HepG2 (cell line): ENCODE measurements around the gene LAMTOR1. TPM values are rescaled to one million over a fixed set of nuclear protein-coding genes. Genes with fewer than 3 reads are reported as not detected.

Experiments used
- ATAC-seq: fragments of 200-7000 bp; cut with Tn5 transposase; 3 replicates; pipeline ENCODE4 v1.9.1; 2020; ENCODE audit warnings: mild to moderate bottlenecking, moderate library complexity
- BruUV-seq: library from RNA; stranded (reverse); fragments of 400-500 nt; replicated peaks from 2 replicates; lab custom pipeline; 2021; lab: Mats Ljungman, UMichigan
- CTCF ChIA-PET: fragments of 300-600 bp; formaldehyde crosslinking; extraction: SDS; loops from one replicate; lab custom pipeline; 2021; ENCODE audit warnings: low total read pairs, inconsistent platforms, low intra/inter-chr PET ratio; lab: Yijun Ruan, JAX
- POLR2A ChIA-PET: fragments of 350-600 bp; sonication (Branson Sonifier 250); formaldehyde crosslinking; loops from one replicate; lab custom pipeline; 2020; ENCODE audit warnings: antibody characterized with exemption, inconsistent platforms; lab: Yijun Ruan, JAX
- DNase-seq: peaks from one replicate; pipeline ENCODE4 v3.0.0-alpha.2; 2015; ENCODE audit warnings: low spot score
- FAIRE-seq: peaks from 3 replicates; lab custom pipeline; 2011; peaks lifted over from hg19 to GRCh38; lab: Jason Lieb, UNC
- H2AFZ ChIP-seq: one replicate; pipeline ENCODE4 v1.6.1; 2011; ENCODE audit warnings: low read length, inconsistent platforms
- H3K27ac ChIP-seq: fragments of 300-600 bp; 3 replicates; pipeline ENCODE4 v1.8.0; 2011; ENCODE audit warnings: mixed run types, mild to moderate bottlenecking, mixed read lengths, low read length, inconsistent platforms; ENCODE audit not compliant: insufficient read depth; ENCODE audit errors: extremely low read length
- H3K27me3 ChIP-seq, 2 experiments: fragments of 200-600 bp in 1 of 2; 2 replicates in 1 of 2; 3 replicates in 1 of 2; pipeline versions ENCODE4 v1.6.0 to v1.8.0; 2011; ENCODE audit warnings: low read length in 2 of 2, mild to moderate bottlenecking in 2 of 2, moderate library complexity in 2 of 2, inconsistent platforms in 1 of 2; ENCODE audit not compliant: insufficient read depth in 2 of 2, control insufficient read depth in 1 of 2
- H3K36me3 ChIP-seq, 2 experiments: fragments of 200-600 bp in 1 of 2; replicated peaks in 1 of 2; 2 replicates in 1 of 2; 3 replicates in 1 of 2; pipeline versions ENCODE4 v1.5.1 to v1.8.0; 2011; ENCODE audit warnings: low read length in 2 of 2, inconsistent platforms in 1 of 2; ENCODE audit not compliant: insufficient read depth in 2 of 2, control insufficient read depth in 1 of 2
- H3K4me1 ChIP-seq: 2 replicates; pipeline ENCODE4 v1.5.1; 2012; ENCODE audit warnings: low read length, inconsistent platforms; ENCODE audit not compliant: insufficient read depth
- H3K4me2 ChIP-seq: 2 replicates; pipeline ENCODE4 v1.6.0; 2011; ENCODE audit warnings: low read depth, low read length, inconsistent platforms
- H3K4me3 ChIP-seq, 3 experiments: fragments of 200-600 bp in 1 of 3; sonication (generic), shearing (Covaris generic) in 1 of 3; replicated peaks in 1 of 3; 2 replicates each; pipeline ENCODE4 v1.5.1; 2011 to 2016; ENCODE audit warnings: low read length in 3 of 3, inconsistent platforms in 2 of 3, low read depth in 2 of 3, mild to moderate bottlenecking in 2 of 3, control low read depth in 1 of 3, mixed read lengths in 1 of 3; ENCODE audit not compliant: insufficient read depth in 1 of 3
- H3K79me2 ChIP-seq: one replicate; pipeline ENCODE4 v1.6.1; 2011; ENCODE audit warnings: low read length, inconsistent platforms; ENCODE audit not compliant: insufficient read depth
- H3K9ac ChIP-seq: 2 replicates; pipeline ENCODE4 v1.6.0; 2011; ENCODE audit warnings: mild to moderate bottlenecking, low read depth, low read length, inconsistent platforms; ENCODE audit not compliant: insufficient read depth
- H3K9me3 ChIP-seq: 2 replicates; pipeline ENCODE4 v1.5.1; 2012; ENCODE audit warnings: mild to moderate bottlenecking, low read length
- H4K20me1 ChIP-seq: 2 replicates; pipeline ENCODE4 v1.6.0; 2011; ENCODE audit warnings: inconsistent platforms, mild to moderate bottlenecking, low read length, moderate library complexity; ENCODE audit not compliant: insufficient read depth
- AFF4 ChIP-seq: sonication (generic); formaldehyde crosslinking; IDR thresholded peaks from 2 replicates; pipeline ENCODE4 v1.4.0; 2020; ENCODE audit warnings: missing genetic modification reagents
- GLMP ChIP-seq: sonication (generic); formaldehyde crosslinking; IDR thresholded peaks from 2 replicates; pipeline ENCODE4 v1.9.0; 2021; ENCODE audit warnings: missing genetic modification reagents, mild to moderate bottlenecking, borderline replicate concordance
- IRF2 ChIP-seq: IDR thresholded peaks from 2 replicates; pipeline ENCODE4 v1.6.1; 2018; ENCODE audit warnings: missing genetic modification reagents, missing compliant biosample characterization
- THAP11 ChIP-seq: IDR thresholded peaks from 2 replicates; pipeline ENCODE4 v1.6.1; 2016; ENCODE audit warnings: missing biosample characterization, missing genetic modification reagents
- ZNF280B ChIP-seq: sonication (generic); formaldehyde crosslinking; IDR thresholded peaks from 2 replicates; pipeline ENCODE4 v1.5.0; 2020; ENCODE audit warnings: missing genetic modification reagents, mild to moderate bottlenecking, borderline replicate concordance
- ZNF432 ChIP-seq: sonication (generic); formaldehyde crosslinking; IDR thresholded peaks from 2 replicates; pipeline ENCODE4 v1.5.0; 2020; ENCODE audit warnings: missing genetic modification reagents, mild to moderate bottlenecking, borderline replicate concordance
- ZNF615 ChIP-seq: sonication (generic); formaldehyde crosslinking; IDR thresholded peaks from 2 replicates; pipeline ENCODE4 v1.5.0; 2020; ENCODE audit warnings: mild to moderate bottlenecking, missing genetic modification reagents, borderline replicate concordance
- ZNF782 ChIP-seq: sonication (generic); formaldehyde crosslinking; IDR thresholded peaks from 2 replicates; pipeline ENCODE4 v1.4.0; 2020; ENCODE audit warnings: missing genetic modification reagents, mild to moderate bottlenecking, borderline replicate concordance
- whole genome bisulfite sequencing: methylation state at CpG from one replicate; pipeline ENCODE4 v1.1.6; 2017; ENCODE audit warnings: low lambda C conversion rate; 5-methylcytosine and 5-hydroxymethylcytosine counted together
- in situ Hi-C: cut with HindIII; loops from 2 replicates; pipeline ENCODE4 v1.10.0; 2017; ENCODE audit warnings: low pct_unique_long_range_greater_than_20kb; ENCODE audit not compliant: extremely low pct_ligation_motif_present
- intact Hi-C: fragments of 100-400 bp; cut with micrococcal nuclease; formaldehyde crosslinking; loops from one replicate; pipeline ENCODE4 v1.10.0; 2022; ENCODE audit not compliant: unreplicated experiment
- polyA plus RNA-seq, 8 experiments: library from polyadenylated mRNA; depleted of rRNA in 3 of 8; stranded (reverse) in 7 of 8; unstranded in 1 of 8; fragments of >200 nt; fragmentation: Illumina TruSeq in 4 of 8; extraction: Trizol in 4 of 8; gene quantifications; 2 replicates each; pipeline versions ENCODE4 v1.2.1 to v1.2.3, GENCODE V29; 2011 to 2016; ENCODE audit warnings: low read depth in 4 of 8, missing spikeins in 1 of 8, mixed read lengths in 1 of 8; ENCODE audit not compliant: insufficient read depth in 1 of 8
- total RNA-seq, 5 experiments: library from RNA; depleted of rRNA; stranded (reverse); fragments of >200 nt; fragmentation: Illumina TruSeq; extraction: Trizol; gene quantifications; 2 replicates each; pipeline ENCODE4 v1.2.3, GENCODE V29; 2016; ENCODE audit warnings: low read depth in 1 of 5
- TF ChIP-seq, protein P1 (sequence below): sonication (generic); formaldehyde crosslinking; IDR thresholded peaks from 2 replicates; pipeline ENCODE4 v1.8.0; 2023; ENCODE audit warnings: mild to moderate bottlenecking, missing genetic modification reagents
- TF ChIP-seq, protein P2 (sequence below): sonication (generic); formaldehyde crosslinking; IDR thresholded peaks from 2 replicates; pipeline ENCODE4 v1.5.0; 2020; ENCODE audit warnings: missing genetic modification reagents

Gene LAMTOR1
- total and polyA plus RNA-seq, 2 of the 13 experiments (the other 11 are each of a cell fraction or from before 2014, with no cell fraction given), result 60.4 to 66.0 TPM

GRCh38 chr11:72083414-72083813 lies 19.7 kb downstream of the LAMTOR1 start (continued):
- no peak for TF ChIP-seq IRF2
- no peak for TF ChIP-seq ZNF782
- TF ChIP-seq, protein P1, sequence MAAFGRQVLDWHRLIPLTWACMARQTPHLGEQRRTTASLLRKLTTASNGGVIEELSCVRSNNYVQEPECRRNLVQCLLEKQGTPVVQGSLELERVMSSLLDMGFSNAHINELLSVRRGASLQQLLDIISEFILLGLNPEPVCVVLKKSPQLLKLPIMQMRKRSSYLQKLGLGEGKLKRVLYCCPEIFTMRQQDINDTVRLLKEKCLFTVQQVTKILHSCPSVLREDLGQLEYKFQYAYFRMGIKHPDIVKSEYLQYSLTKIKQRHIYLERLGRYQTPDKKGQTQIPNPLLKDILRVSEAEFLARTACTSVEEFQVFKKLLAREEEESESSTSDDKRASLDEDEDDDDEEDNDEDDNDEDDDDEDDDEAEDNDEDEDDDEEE (CRISPR knock-in tag), result no peak

DNA sequence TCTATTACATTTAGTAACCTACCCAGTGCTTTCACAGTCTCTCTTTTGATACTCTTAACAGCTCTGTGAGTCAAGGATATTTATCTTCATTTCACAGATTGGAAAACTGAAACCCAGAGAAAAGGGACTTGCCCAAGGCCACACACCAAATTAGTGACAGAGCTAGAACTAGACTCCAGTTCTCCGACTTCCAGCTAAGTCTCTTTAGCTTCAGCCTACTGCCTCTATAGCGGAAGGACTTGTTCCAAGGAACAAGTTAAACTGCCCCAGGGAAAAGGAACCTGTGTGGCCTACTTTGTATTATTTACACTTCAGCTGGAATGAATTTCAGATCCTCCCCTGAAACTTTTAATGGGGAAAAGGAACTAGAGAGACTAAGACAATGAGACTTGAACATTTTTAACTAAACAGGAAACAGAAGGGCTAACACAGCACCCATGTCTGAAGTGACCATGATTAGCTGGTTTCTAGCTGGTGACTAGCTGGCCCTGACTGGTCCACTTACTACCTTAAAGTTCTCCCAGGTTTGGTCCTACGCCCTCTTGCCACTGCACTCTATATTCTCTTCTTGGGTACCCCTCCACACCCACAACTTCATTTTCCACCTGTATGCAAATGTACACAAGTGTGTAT lies 21.2 kb downstream of the LAMTOR1 start:
- H3K36me3 ChIP-seq, result no peaks in the 10 kb centered on the region
- no peaks in the 10 kb centered on the region for H4K20me1 ChIP-seq
- no peak overlapping the region for H3K9ac ChIP-seq
- in situ Hi-C loops (no loop called here), intact Hi-C loops (loop anchor here (2.0 kb wide), 1 partner anchor 21 kb away; the partner anchor contains the start of gene LAMTOR1)
- ChIA-PET CTCF (no interaction called here), POLR2A (interaction anchor here (2.7 kb wide), 1 partner anchor 41 kb away, joined by 9 read pairs; no protein-coding TSS in a partner anchor)
- H3K27me3 ChIP-seq, result no peaks in the 10 kb centered on the region; a peak in 1 of 5 replicates
- peaks cover 24% of the 10 kb centered on the region for H3K4me1 ChIP-seq
- no peak overlapping the region for H3K4me3 ChIP-seq
- WGBS, result 91% methylated on average over 3 of the region's 3 CpGs
- no peak for ATAC-seq
- no TSS peak for BruUV-seq
- no peak for FAIRE-seq
- H3K9me3 ChIP-seq, result no peaks in the 10 kb centered on the region
- peaks cover 29% of the 10 kb centered on the region for H3K79me2 ChIP-seq
- DNase-seq, result no peak
- peak overlapping the region; percentile 79 for H3K4me2 ChIP-seq
- no peak overlapping the region for H2AFZ ChIP-seq
- no peak overlapping the region for H3K27ac ChIP-seq
- TF ChIP-seq ZNF615 (no peak), AFF4 (no peak), GLMP (CRISPR knock-in tag) (no peak), THAP11 (CRISPR knock-in tag) (no peak), ZNF432 (CRISPR knock-in tag) (no peak), ZNF280B (CRISPR knock-in tag) (no peak)
- TF ChIP-seq, protein P2, sequence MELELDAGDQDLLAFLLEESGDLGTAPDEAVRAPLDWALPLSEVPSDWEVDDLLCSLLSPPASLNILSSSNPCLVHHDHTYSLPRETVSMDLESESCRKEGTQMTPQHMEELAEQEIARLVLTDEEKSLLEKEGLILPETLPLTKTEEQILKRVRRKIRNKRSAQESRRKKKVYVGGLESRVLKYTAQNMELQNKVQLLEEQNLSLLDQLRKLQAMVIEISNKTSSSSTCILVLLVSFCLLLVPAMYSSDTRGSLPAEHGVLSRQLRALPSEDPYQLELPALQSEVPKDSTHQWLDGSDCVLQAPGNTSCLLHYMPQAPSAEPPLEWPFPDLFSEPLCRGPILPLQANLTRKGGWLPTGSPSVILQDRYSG (CRISPR knock-in tag), result no peak
